LNCaP clone FGC (cell line): Measurements from ENCODE around the gene HSPB2.

Experiments
- DNase-seq: peaks from one replicate; pipeline ENCODE4 v3.0.0-alpha.2; 2011; ENCODE audit warnings: low read depth
- H3K4me3 ChIP-seq: 2 replicates; pipeline ENCODE4 v1.5.1; 2011; ENCODE audit warnings: mild to moderate bottlenecking, low read depth, low read length, control low read depth
- CTCF ChIP-seq: IDR thresholded peaks from 2 replicates; pipeline ENCODE4 v1.5.1; 2012; ENCODE audit warnings: mild to moderate bottlenecking; ENCODE audit not compliant: control insufficient read depth, insufficient read depth; ENCODE audit errors: extremely low read depth

HSPB2 gene

GRCh38 chr11:111913997-111914396 lies 1.5 kb downstream of the HSPB2 start:
- DNase-seq: no peak
- no peak overlapping the region for H3K4me3 ChIP-seq
- TF ChIP-seq CTCF: no peak

- TF ChIP-seq CTCF: no peak
- no peak for DNase-seq
- no peak overlapping the region for H3K4me3 ChIP-seq
Measured at GRCh38 chr11:111916768-111917167, 4.2 kb downstream of the HSPB2 start.

- DNase-seq: no peak
- no peak overlapping the region for H3K4me3 ChIP-seq
- no peak for TF ChIP-seq CTCF
Measured at GRCh38 chr11:111917312-111917711, 4.8 kb downstream of the HSPB2 start.

GRCh38 chr11:111917788-111918187 lies 5.3 kb downstream of the HSPB2 start:
- H3K4me3 ChIP-seq: no peak overlapping the region
- no peak for TF ChIP-seq CTCF
- no peak for DNase-seq

- TF ChIP-seq CTCF: no peak
- peak within 1 kb of the TSS; percentile 52 for H3K4me3 ChIP-seq
- peak; percentile 97 for DNase-seq
Measured at GRCh38 chr11:111918390-111919256, 6.1 kb downstream of the HSPB2 start, which contains the start of gene C11orf52. Gene C11orf52 (plus strand): TSS chr11:111918913. CDS start chr11:111918973, 60 bp downstream.

- H3K4me3 ChIP-seq: no peak overlapping the region
- no peak for TF ChIP-seq CTCF
- DNase-seq: no peak
Measured at GRCh38 chr11:111920908-111921307, 8.4 kb downstream of the HSPB2 start.

- DNase-seq: no peak
- TF ChIP-seq CTCF: no peak
- no peak overlapping the region for H3K4me3 ChIP-seq
Measured at GRCh38 chr11:111921541-111922230, 9.2 kb downstream of the HSPB2 start.
